ENCODE measurements around the gene CMA1.
"Not testable (repeated sequence)": the region's sequence is repeated elsewhere in the genome, so short reads cannot be mapped to it uniquely, and the experiment has no call there.

Gene CMA1

GRCh38 chr14:24508155-24508840 is at the start of gene CMA1:
TSS of gene CMA1 (minus strand) at chr14:24508265. CDS start at chr14:24508235, 30 bp downstream.
- no peak for DNase-seq (ENCODE audit: low spot score)

- no peak for DNase-seq (ENCODE audit: low spot score)
Observed at GRCh38 chr14:24556756-24557155, 48.7 kb upstream of the CMA1 start.

GRCh38 chr14:24549064-24549463 is 41.0 kb upstream of the CMA1 start:
- DNase-seq (ENCODE audit: low spot score), result not testable (repeated sequence)

GRCh38 chr14:24542346-24542936 is 34.4 kb upstream of the CMA1 start:
- DNase-seq (ENCODE audit: low spot score), result no peak

- DNase-seq (ENCODE audit: low spot score), result no peak
Observed at GRCh38 chr14:24535737-24536136, 27.7 kb upstream of the CMA1 start.

GRCh38 chr14:24534286-24534685 is 26.2 kb upstream of the CMA1 start:
- DNase-seq (ENCODE audit: low spot score), result no peak

GRCh38 chr14:24525877-24526620 is 18.0 kb upstream of the CMA1 start:
- DNase-seq (ENCODE audit: low spot score), result not testable (repeated sequence)

- DNase-seq (ENCODE audit: low spot score), result no peak
Observed at GRCh38 chr14:24518851-24519250, 10.8 kb upstream of the CMA1 start.

- no peak for DNase-seq (ENCODE audit: low spot score)
Observed at GRCh38 chr14:24514209-24514608, 6.1 kb upstream of the CMA1 start.

GRCh38 chr14:24513009-24513408 is 4.9 kb upstream of the CMA1 start:
- DNase-seq (ENCODE audit: low spot score), result no peak

- no peak for DNase-seq (ENCODE audit: low spot score)
Observed at GRCh38 chr14:24506443-24506842, 1.6 kb downstream of the CMA1 start.

GRCh38 chr14:24504425-24504950 is 3.6 kb downstream of the CMA1 start:
- DNase-seq (ENCODE audit: low spot score), result no peak

GRCh38 chr14:24491586-24492408 is 16.3 kb downstream of the CMA1 start:
- DNase-seq (ENCODE audit: low spot score), result not testable (repeated sequence)

- DNase-seq (ENCODE audit: low spot score), result no peak
Observed at GRCh38 chr14:24483604-24484252, 24.3 kb downstream of the CMA1 start.

GRCh38 chr14:24482699-24483303 is 25.3 kb downstream of the CMA1 start:
- not testable (repeated sequence) for DNase-seq (ENCODE audit: low spot score)

GRCh38 chr14:24481622-24482324 is 26.3 kb downstream of the CMA1 start:
- DNase-seq (ENCODE audit: low spot score), result no peak

- DNase-seq (ENCODE audit: low spot score), result not testable (repeated sequence)
Observed at GRCh38 chr14:24479999-24480398, 28.1 kb downstream of the CMA1 start.

- DNase-seq (ENCODE audit: low spot score), result no peak
Observed at GRCh38 chr14:24475261-24475660, 32.8 kb downstream of the CMA1 start.

- DNase-seq (ENCODE audit: low spot score), result no peak
Observed at GRCh38 chr14:24473211-24473610, 34.9 kb downstream of the CMA1 start.

GRCh38 chr14:24470450-24470849 is 37.6 kb downstream of the CMA1 start:
- DNase-seq (ENCODE audit: low spot score), result not testable (repeated sequence)

Data from left forelimb (tissue), 1 donor.